Measurements from ENCODE around the gene RAB4B.
"Not testable (repeated sequence)": the region's sequence is repeated elsewhere in the genome, so short reads cannot be mapped to it uniquely, and the experiment has no call there.

Gene RAB4B

GRCh38 chr19:40836754-40837429 lies 58.8 kb downstream of the RAB4B start:
- H3K27me3 ChIP-seq (ENCODE audit: insufficient read depth, poor library complexity, severe bottlenecking), result no peaks in the 10 kb centered on the region
- no peak for TF ChIP-seq CTCF (IDR thresholded peaks at IDR 0.05; ENCODE audit: poor library complexity, severe bottlenecking)
- no peaks in the 10 kb centered on the region for H3K36me3 ChIP-seq (ENCODE audit: low read depth)
- no peak overlapping the region for H3K4me3 ChIP-seq (ENCODE audit: severe bottlenecking)
- ATAC-seq (ENCODE audit: low read depth), result no peak
- DNase-seq (ENCODE audit: low spot score), result no peak
- peaks cover 3% of the 10 kb centered on the region for H3K4me1 ChIP-seq (ENCODE audit: insufficient read depth, poor library complexity, severe bottlenecking)
- H3K27ac ChIP-seq (ENCODE audit: poor library complexity, severe bottlenecking), result no peak overlapping the region
- H3K9me3 ChIP-seq (ENCODE audit: severe bottlenecking), result no peaks in the 10 kb centered on the region

- not testable (repeated sequence) for H3K27ac ChIP-seq (ENCODE audit: poor library complexity, severe bottlenecking); DNase-seq (ENCODE audit: low spot score); H3K27me3 ChIP-seq (ENCODE audit: insufficient read depth, poor library complexity, severe bottlenecking); H3K36me3 ChIP-seq (ENCODE audit: low read depth); H3K4me3 ChIP-seq (ENCODE audit: severe bottlenecking); ATAC-seq (ENCODE audit: low read depth); H3K9me3 ChIP-seq (ENCODE audit: severe bottlenecking); H3K4me1 ChIP-seq (ENCODE audit: insufficient read depth, poor library complexity, severe bottlenecking)
Measured at GRCh38 chr19:40838477-40838876, 60.4 kb downstream of the RAB4B start.

GRCh38 chr19:40842012-40842411 lies 64.0 kb downstream of the RAB4B start:
- not testable (repeated sequence) for H3K27ac ChIP-seq (ENCODE audit: poor library complexity, severe bottlenecking); ATAC-seq (ENCODE audit: low read depth); H3K36me3 ChIP-seq (ENCODE audit: low read depth); H3K9me3 ChIP-seq (ENCODE audit: severe bottlenecking); H3K4me3 ChIP-seq (ENCODE audit: severe bottlenecking); H3K4me1 ChIP-seq (ENCODE audit: insufficient read depth, poor library complexity, severe bottlenecking); H3K27me3 ChIP-seq (ENCODE audit: insufficient read depth, poor library complexity, severe bottlenecking); DNase-seq (ENCODE audit: low spot score)

- not testable (repeated sequence) for H3K27ac ChIP-seq (ENCODE audit: poor library complexity, severe bottlenecking); H3K4me3 ChIP-seq (ENCODE audit: severe bottlenecking); H3K36me3 ChIP-seq (ENCODE audit: low read depth)
Measured at GRCh38 chr19:40842997-40843652, 65.1 kb downstream of the RAB4B start.

GRCh38 chr19:40843653-40844052 lies 65.6 kb downstream of the RAB4B start:
- DNase-seq (ENCODE audit: low spot score); H3K36me3 ChIP-seq (ENCODE audit: low read depth); H3K4me3 ChIP-seq (ENCODE audit: severe bottlenecking); H3K4me1 ChIP-seq (ENCODE audit: insufficient read depth, poor library complexity, severe bottlenecking); H3K9me3 ChIP-seq (ENCODE audit: severe bottlenecking); ATAC-seq (ENCODE audit: low read depth); H3K27ac ChIP-seq (ENCODE audit: poor library complexity, severe bottlenecking): not testable (repeated sequence)
- H3K27me3 ChIP-seq (ENCODE audit: insufficient read depth, poor library complexity, severe bottlenecking), result peaks cover 11% of the 10 kb centered on the region

More at GRCh38 chr19:40842997-40843652, 65.1 kb downstream of the RAB4B start:
- not testable (repeated sequence) for H3K9me3 ChIP-seq (ENCODE audit: severe bottlenecking); H3K4me1 ChIP-seq (ENCODE audit: insufficient read depth, poor library complexity, severe bottlenecking); H3K27me3 ChIP-seq (ENCODE audit: insufficient read depth, poor library complexity, severe bottlenecking); ATAC-seq (ENCODE audit: low read depth); DNase-seq (ENCODE audit: low spot score)

Data from RWPE2 (cell line).